ENCODE results near the gene MAD1L1.

The MAD1L1 gene

GRCh38 chr7:1897861-1898627, 334.7 kb downstream of the MAD1L1 start:
- no peak for DNase-seq (ENCODE audit: low spot score)

- no peak for DNase-seq (ENCODE audit: low spot score)
Measured at GRCh38 chr7:1897076-1897860, 335.5 kb downstream of the MAD1L1 start.

GRCh38 chr7:1895664-1896515, 336.9 kb downstream of the MAD1L1 start:
- no peak for DNase-seq (ENCODE audit: low spot score)

- DNase-seq (ENCODE audit: low spot score): no peak
Measured at GRCh38 chr7:1894906-1895663, 337.7 kb downstream of the MAD1L1 start.

GRCh38 chr7:1894313-1894900, 338.3 kb downstream of the MAD1L1 start:
- DNase-seq (ENCODE audit: low spot score): no peak

- DNase-seq (ENCODE audit: low spot score): no peak
Measured at GRCh38 chr7:1893451-1893850, 339.3 kb downstream of the MAD1L1 start.

- DNase-seq (ENCODE audit: low spot score): no peak
Measured at GRCh38 chr7:1893036-1893435, 339.7 kb downstream of the MAD1L1 start.

- DNase-seq (ENCODE audit: low spot score): no peak
Measured at GRCh38 chr7:1892011-1892965, 340.5 kb downstream of the MAD1L1 start.

- DNase-seq (ENCODE audit: low spot score): no peak
Measured at GRCh38 chr7:1890289-1891235, 342.2 kb downstream of the MAD1L1 start.

GRCh38 chr7:1889556-1890181, 343.1 kb downstream of the MAD1L1 start:
- DNase-seq (ENCODE audit: low spot score): no peak

- no peak for DNase-seq (ENCODE audit: low spot score)
Measured at GRCh38 chr7:1889091-1889490, 343.7 kb downstream of the MAD1L1 start.

GRCh38 chr7:1888425-1888824, 344.3 kb downstream of the MAD1L1 start:
- no peak for DNase-seq (ENCODE audit: low spot score)

GRCh38 chr7:1887251-1887650, 345.5 kb downstream of the MAD1L1 start:
- DNase-seq (ENCODE audit: low spot score): no peak

- DNase-seq (ENCODE audit: low spot score): no peak
Measured at GRCh38 chr7:1886361-1887064, 346.2 kb downstream of the MAD1L1 start.

GRCh38 chr7:1885465-1886226, 347.1 kb downstream of the MAD1L1 start:
- DNase-seq (ENCODE audit: low spot score): no peak

GRCh38 chr7:1884583-1885350, 348.0 kb downstream of the MAD1L1 start:
- DNase-seq (ENCODE audit: low spot score): no peak
